GM18526 (cell line): ENCODE data around the gene CALD1.

Experiments used
- POLR2A ChIP-seq: IDR thresholded peaks from 3 replicates; pipeline ENCODE4 v1.6.1; 2011; ENCODE audit not compliant: insufficient read length; ENCODE audit errors: extremely low read depth

Gene CALD1

GRCh38 chr7:134875867-134876266 is 96.4 kb downstream of the CALD1 start:
- TF ChIP-seq POLR2A: no peak

DNA sequence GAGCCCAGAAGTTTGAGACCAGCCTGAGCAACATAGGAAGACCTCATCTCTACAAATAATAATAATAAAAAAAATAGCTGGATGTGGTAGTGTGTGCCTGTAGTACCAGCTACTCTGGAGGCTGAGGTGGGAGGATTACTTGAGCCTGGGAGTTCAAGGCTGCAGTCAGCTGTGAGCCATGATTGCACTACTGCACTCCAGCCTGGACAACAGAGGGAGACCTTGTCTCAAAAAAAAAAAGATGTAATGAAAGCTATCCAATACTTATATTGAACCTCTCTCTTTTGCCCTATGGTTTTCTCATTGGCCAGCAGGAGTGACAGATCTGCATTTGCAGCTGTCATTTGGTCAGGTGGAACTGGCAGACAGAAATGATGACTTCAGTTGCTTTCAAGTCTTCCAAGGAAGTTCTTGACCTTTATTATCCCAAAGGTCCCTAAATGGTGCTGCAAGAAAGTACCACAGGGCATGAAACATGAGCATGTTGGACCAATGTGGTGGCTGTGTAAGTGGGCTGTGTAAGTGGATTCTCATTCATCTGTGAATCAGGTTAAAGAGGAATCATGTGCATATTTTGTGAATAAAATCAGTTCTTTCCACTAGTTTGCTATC is 99.4 kb downstream of the CALD1 start:
- TF ChIP-seq POLR2A: no peak

DNA sequence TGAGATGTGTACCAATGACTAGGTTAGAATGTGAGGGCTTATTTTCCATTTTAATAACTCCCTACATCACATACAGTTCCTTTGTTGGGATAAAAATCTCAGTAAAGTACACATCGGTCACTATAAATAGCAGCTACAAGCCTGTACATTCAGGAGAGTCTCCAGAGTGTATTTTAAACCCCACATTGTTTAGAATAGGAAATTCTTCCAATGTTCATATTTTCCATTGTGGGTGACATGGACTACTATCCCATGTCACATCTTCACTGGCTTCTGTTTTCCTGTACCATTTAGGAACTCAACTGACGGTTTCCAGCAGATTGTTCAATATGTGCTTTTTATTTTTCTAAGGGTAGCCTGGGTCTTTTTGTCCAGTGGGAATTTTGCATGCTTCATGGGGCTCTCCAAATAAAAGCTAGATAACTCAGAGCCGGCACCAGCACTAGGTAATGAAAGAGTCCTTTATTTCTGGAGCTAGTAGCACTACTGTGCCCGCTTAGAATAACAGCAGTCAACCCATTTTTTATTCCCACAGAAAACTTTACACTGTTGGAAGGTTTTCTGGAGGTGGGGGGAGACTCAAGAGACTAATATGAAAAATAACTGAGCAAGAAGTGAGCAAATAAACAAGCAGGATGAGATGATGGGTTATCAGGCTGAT is 100.5 kb downstream of the CALD1 start:
- TF ChIP-seq POLR2A: no peak

GRCh38 chr7:134882481-134882880 is 103.0 kb downstream of the CALD1 start:
- TF ChIP-seq POLR2A: no peak

GRCh38 chr7:134885967-134886352 is 106.5 kb downstream of the CALD1 start:
- TF ChIP-seq POLR2A: no peak

DNA sequence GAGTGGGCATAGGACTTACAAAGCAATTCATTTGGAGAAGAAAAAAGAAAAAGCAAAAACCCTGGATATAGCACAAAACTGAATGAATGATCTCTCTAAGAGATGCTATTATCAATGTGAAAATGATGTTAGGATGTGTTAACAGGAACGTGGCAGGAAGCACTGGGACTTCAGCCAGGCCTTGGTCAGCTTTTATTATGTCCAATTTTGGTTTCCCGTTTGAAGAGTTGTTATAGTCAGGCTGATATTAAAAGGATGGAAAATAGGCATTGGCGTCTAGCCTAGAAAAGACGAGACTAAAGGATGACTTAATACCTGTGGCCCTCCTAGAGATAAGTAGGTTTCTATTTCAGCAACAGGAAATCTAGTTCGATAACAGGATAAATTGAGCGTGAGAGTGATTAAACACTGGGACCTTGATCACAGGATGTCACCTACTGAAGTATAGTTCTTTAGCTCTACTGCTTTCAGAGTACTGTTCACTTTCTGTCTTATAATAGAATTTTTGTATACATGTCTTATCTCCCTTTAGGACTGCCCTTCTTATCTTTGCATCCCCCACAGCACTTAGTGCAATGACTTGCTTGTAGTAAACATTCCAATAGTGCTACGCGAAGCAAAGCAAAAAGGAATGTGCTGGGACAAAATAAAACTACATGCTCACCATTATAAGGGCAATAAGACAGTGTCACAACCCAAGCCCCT is 107.1 kb downstream of the CALD1 start:
- TF ChIP-seq POLR2A: no peak

GRCh38 chr7:134887523-134887922 is 108.1 kb downstream of the CALD1 start:
- no peak for TF ChIP-seq POLR2A

- no peak for TF ChIP-seq POLR2A
These were observed 108.8 kb downstream of the CALD1 start for GRCh38 chr7:134888141-134888740.

DNA sequence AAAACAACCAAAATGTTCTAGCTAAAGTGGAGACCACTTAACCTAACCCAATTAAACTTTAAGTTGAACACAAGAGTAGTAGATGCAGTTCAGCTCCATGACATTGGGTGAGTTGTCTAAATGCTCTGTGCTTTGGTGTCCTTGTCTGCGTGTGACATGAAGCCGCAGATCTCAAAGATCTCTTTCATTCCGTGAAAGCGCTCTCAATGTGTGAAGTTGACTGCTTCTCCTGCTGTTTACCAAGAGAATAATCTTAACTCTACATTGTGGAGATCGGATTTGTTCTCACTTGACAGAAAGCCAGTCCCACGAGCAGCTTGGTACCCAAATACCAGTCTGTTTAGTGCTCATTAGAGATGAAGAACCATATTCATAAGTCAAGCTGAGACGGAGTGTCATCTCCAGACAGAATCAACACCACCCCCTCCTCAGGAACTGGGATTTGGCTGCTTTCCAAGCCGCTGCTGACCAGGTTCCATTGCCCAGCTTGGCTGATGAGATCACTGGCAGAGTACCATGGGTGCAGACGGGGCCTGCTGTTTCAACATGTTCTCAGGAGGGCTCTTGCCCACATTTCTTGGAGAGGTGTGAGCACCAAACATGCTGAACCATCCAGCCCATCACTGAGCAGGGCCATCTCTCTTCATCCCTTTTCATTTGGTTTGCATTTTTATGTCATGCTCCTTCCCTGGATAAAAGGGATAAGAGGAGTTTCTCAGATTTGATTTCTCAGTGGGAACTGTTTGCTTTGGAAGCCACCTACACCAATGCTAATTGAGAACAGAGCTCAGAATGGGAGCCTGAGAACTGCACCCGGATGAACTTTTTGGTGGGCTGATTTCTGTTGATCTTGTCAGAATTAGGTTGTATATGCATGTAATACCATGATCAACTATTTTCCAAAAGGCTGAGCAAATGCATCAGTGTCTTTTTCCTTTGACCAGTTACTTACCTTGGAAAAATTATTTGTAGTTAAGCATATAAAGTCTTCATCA is 111.1 kb downstream of the CALD1 start:
- no peak for TF ChIP-seq POLR2A

GRCh38 chr7:134891262-134891695 is 111.8 kb downstream of the CALD1 start:
- TF ChIP-seq POLR2A: no peak

- TF ChIP-seq POLR2A: no peak
These were observed 112.6 kb downstream of the CALD1 start for GRCh38 chr7:134891696-134892678.

- no peak for TF ChIP-seq POLR2A
These were observed 113.5 kb downstream of the CALD1 start for GRCh38 chr7:134892963-134893362.

DNA sequence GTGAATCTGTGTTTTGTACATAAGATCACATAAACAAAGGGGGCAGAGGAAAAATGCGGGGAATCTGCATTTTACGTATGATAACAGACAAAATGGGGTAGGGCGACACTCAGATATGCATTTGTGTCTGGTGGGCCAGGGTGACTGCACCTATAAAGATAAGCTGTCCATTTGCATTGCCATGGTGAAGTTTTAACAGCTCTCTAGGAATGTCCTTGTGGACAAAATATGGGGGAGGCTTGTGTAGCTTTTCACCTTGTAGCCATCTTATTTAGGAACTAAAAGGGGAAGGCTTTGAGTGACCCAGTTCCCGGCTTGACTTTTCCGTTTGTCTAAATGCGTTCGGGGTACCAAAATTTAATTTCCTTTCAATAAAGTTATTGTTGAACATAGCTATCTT is 114.5 kb downstream of the CALD1 start:
- TF ChIP-seq POLR2A: no peak

DNA sequence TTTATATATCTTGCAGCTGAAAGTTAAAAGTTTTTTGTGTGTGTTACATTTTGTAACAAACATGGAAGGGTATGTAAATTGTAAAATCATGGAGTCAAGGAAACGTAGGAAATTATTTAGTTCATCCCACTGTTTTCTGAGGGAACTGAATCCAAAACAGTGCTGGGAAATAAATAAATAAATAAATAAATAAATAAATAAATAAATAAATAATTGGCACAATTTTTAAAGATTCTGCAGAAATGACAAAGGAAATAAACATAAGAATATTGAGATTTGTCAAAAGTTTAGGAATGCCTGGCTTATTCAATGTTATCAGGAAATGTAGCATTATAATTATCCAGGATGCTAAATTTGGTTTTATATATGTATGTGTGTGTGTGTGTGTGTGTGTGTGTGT is 115.5 kb downstream of the CALD1 start:
- no peak for TF ChIP-seq POLR2A
